HG03469 (cell line): ENCODE data around the gene ASMTL.

Experiments used
- ATAC-seq: cut with Tn5 transposase; IDR thresholded peaks from one replicate; pipeline ENCODE4 v1.9.1; 2021; ENCODE audit warnings: mild to moderate bottlenecking, moderate library complexity, moderate number of reproducible peaks; ENCODE audit not compliant: unreplicated experiment

Gene ASMTL

GRCh38 chrX:1358793-1359476 lies 93.8 kb downstream of the ASMTL start:
- ATAC-seq = no peak

GRCh38 chrX:1357993-1358392 lies 94.7 kb downstream of the ASMTL start:
- no peak for ATAC-seq

GRCh38 chrX:1355131-1356046 lies 97.3 kb downstream of the ASMTL start:
- no peak for ATAC-seq

GRCh38 chrX:1354036-1355019 lies 98.4 kb downstream of the ASMTL start:
- ATAC-seq = no peak
